HFF-Myc (cell line): ENCODE results near the gene AGPAT4.

Source experiments
- DNase-seq: peaks from one replicate; pipeline ENCODE4 v3.0.0-alpha.2; 2011; ENCODE audit warnings: low read depth; ENCODE audit errors: extremely low read depth
- H3K4me3 ChIP-seq: replicated peaks from 2 replicates; pipeline ENCODE4 v1.5.1; 2011; ENCODE audit warnings: low read depth, mild to moderate bottlenecking, control low read depth, low read length
- TF ChIP-seq, protein P1 (sequence below): IDR thresholded peaks from 2 replicates; pipeline ENCODE4 v1.5.1; 2012; ENCODE audit warnings: mild to moderate bottlenecking, low read depth, low read length, control low read depth; ENCODE audit errors: missing control alignments

Gene AGPAT4

DNA sequence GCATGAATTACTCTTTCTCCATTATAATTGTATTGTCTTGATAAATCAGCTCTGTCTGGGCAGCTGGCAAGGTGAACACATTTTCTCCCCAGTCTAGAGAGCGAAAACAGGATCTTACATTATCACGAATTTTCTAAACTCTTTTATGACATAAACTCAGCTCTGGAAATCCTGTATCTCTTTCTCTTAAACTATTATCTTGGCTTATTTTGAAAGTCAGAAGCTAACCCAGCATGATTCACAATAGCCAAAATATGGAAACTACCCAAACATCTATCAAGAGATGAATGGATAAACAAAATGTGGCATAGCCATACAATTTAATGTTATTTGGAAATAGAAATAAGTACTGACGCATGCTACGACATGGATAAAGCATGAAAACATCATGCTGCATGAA is 25.9 kb upstream of the AGPAT4 start:
- DNase-seq, result no peak
- no peak overlapping the region for H3K4me3 ChIP-seq
- TF ChIP-seq, protein P1, sequence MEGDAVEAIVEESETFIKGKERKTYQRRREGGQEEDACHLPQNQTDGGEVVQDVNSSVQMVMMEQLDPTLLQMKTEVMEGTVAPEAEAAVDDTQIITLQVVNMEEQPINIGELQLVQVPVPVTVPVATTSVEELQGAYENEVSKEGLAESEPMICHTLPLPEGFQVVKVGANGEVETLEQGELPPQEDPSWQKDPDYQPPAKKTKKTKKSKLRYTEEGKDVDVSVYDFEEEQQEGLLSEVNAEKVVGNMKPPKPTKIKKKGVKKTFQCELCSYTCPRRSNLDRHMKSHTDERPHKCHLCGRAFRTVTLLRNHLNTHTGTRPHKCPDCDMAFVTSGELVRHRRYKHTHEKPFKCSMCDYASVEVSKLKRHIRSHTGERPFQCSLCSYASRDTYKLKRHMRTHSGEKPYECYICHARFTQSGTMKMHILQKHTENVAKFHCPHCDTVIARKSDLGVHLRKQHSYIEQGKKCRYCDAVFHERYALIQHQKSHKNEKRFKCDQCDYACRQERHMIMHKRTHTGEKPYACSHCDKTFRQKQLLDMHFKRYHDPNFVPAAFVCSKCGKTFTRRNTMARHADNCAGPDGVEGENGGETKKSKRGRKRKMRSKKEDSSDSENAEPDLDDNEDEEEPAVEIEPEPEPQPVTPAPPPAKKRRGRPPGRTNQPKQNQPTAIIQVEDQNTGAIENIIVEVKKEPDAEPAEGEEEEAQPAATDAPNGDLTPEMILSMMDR, result no peak

DNA sequence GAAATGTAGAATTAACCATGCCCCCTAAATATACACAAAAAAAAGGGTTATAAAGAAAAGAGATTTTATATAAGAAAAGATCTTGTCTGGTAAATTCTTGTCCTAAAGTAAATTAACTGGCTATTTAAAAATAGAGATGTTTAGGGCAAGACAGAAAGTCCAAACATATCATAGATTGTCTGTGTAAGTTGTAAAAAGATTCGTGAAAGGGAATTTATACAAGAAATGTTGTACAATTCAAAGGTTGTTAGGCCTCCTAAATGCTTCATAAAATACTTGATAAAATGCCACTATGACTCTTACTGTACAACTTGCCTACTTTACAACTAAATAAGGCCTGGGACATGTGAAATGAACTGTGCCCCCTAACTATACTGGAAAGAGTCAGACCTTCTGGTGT is 21.9 kb upstream of the AGPAT4 start:
- TF ChIP-seq, protein P1, result no peak
- no peak overlapping the region for H3K4me3 ChIP-seq

DNA sequence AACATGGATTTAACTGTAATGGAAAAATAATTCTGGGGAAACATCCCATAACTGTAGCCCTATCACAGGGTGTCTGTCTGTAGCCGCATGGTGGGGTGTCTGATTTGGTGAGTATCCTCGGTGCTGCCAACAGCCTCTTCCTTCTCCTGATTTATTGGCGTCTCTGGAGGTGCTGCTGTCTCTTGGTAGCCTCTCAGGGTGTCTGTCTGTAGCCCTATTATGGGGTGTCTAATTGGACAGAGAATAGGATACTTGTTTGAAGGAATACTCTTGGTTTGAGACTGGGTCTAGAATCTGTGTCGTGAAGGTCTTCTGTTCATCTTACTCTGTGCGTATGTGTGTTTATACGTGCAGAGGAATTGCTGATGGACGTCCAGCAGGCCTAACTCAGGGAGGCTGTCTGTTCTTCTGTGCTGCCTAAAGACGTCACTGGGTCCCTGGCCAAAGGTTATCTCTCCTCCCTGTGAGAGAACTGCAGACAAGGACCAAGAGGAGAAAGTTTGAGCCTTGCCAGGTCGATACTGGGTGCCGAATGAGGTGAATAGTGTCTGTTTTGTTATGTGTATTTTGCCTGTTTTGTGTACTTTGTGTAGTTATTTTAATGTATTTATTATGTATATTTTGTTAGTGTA is 18.9 kb upstream of the AGPAT4 start:
- TF ChIP-seq, protein P1, result no peak
- no peak overlapping the region for H3K4me3 ChIP-seq
- DNase-seq, result no peak

More for the DNA sequence above, 21.9 kb upstream of the AGPAT4 start:
- no peak for DNase-seq

DNA sequence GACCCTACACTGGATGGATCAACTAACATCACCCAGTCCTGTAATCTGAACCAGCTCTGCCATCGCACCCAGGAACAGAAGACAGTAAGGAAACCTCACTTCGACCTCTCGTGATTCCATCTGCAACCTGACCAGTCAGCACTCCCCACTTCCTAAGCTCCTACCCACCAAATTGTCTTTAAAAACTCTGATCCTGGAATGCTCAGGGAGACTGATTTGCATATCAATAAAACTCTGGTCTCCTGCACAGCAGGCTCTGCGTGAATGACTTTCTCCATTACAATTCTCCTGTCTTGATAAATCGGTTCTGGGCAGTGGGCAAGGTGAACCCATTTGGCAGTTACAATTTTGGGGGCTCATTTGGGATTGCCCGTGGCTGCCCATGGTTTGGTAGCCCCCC is 18.3 kb upstream of the AGPAT4 start:
- DNase-seq, result no peak
- H3K4me3 ChIP-seq, result no peak overlapping the region

DNA sequence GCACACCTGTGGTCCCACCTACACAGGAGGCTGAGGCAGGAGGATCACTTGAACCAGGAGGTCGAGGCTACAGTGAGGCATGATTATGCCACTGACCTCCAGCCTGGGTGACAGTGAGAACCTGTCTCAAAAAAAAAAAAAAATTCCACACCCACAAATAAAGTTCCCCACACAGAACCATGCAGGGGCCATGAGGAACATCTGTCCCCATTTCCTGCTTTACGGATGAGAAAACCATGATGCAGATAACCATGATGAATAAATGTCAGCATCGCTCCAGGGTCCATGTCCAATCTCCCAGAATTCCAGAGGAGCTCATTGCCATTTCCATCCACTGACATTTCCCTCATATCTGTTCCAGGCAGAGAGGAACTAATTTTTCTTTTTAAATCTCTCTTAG is 16.9 kb upstream of the AGPAT4 start:
- TF ChIP-seq, protein P1, result no peak
- no peak overlapping the region for H3K4me3 ChIP-seq
- DNase-seq, result no peak

More for the DNA sequence above, 18.3 kb upstream of the AGPAT4 start:
- TF ChIP-seq, protein P1, result no peak

DNA sequence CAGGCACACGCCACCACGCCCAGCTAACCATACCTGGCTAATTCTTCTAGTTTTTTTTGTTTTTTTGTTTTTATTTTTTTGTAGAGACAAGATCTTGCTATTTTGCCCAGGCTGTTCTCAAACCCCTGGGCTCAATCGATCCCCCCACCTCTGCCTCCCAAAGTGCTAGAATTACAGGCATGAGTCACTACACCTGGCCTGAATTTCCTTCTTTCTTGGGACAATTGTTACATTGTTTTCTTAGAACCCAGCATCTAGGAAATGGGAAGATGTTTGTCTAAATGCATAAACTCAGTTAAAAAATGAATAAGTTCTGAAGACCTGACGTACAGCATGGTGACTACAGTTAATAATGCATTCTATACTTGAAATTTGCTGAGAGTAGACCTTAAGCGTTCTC is 10.8 kb upstream of the AGPAT4 start:
- no peak overlapping the region for H3K4me3 ChIP-seq
- TF ChIP-seq, protein P1, result no peak
- DNase-seq, result no peak

DNA sequence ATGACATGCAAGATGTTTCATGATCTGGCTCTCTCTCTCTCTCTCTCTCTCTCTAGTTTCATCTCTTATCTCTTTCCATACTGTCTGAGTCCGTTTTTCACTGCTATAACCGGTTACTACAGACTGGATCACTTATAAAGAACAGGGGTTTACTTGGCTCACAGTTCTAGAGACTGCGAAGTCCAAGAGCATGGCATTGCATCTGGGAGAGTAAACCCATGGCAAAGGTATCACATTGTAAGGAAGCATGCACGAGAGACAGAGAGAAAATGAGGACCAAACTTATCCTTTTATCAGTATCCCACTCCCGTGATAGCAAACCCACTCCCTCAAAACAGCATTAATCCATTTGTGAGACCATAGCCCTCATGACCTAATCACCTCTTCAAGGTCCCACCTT is 7.2 kb upstream of the AGPAT4 start:
- TF ChIP-seq, protein P1, result no peak
- no peak for DNase-seq
- H3K4me3 ChIP-seq, result no peak overlapping the region
